ENCODE measurements around the gene ART5. TPM values are rescaled to one million over a fixed set of nuclear protein-coding genes. Genes with fewer than 3 reads are reported as not detected.

The ART5 gene
- total and polyA plus RNA-seq, 9 of the 15 experiments (the other 6 are each of a cell fraction or from before 2014, with no cell fraction given), result 0.08 to 0.59 (median 0.33) TPM

- TF ChIP-seq BCLAF1 (IDR thresholded peaks at IDR 0.05; ENCODE audit: borderline replicate concordance in 1 of 2, control insufficient read depth in 1 of 2, low read depth in 2 of 2, low read length in 1 of 2) (no peak), SMARCB1 (IDR thresholded peaks at IDR 0.05; ENCODE audit: insufficient read length, low read depth) (no peak), BDP1 (IDR thresholded peaks at IDR 0.05; ENCODE audit: insufficient read depth, insufficient read length) (no peak), ZNF398 (CRISPR knock-in tag; IDR thresholded peaks at IDR 0.05) (no peak), PKNOX1 (IDR thresholded peaks at IDR 0.05) (peak; percentile 56; the same call in 1 of the 2 replicates), PML (IDR thresholded peaks at IDR 0.05; ENCODE audit: low read length) (no peak), KDM1A (IDR thresholded peaks at IDR 0.05) (0 out of 4 replicates have a peak, but pooled peaks of 1 of the 2 experiments have one; percentile 13), ELF1 (tag; IDR thresholded peaks at IDR 0.05) (no peak), GTF2B (IDR thresholded peaks at IDR 0.05; ENCODE audit: extremely low read depth, insufficient read length) (no peak), CCNT2 (IDR thresholded peaks at IDR 0.05; ENCODE audit: borderline replicate concordance, extremely low read depth, insufficient read length, low read depth, low read length) (no peak), ZNF57 (CRISPR knock-in tag; IDR thresholded peaks at IDR 0.05) (no peak), POLR2H (tag; IDR thresholded peaks at IDR 0.05; ENCODE audit: low read depth) (no peak), NFIC (IDR thresholded peaks at IDR 0.05) (no peak), HNRNPH1 (optimal IDR thresholded peaks at IDR 0.05; ENCODE audit: low read depth, low read length) (no peak), TCF3 (CRISPR knock-in tag; IDR thresholded peaks at IDR 0.05) (0 out of 2 replicates have a peak, but pooled peaks have one; percentile 11), PHF20 (IDR thresholded peaks at IDR 0.05; ENCODE audit: partially characterized antibody) (no peak), FOXA3 (CRISPR knock-in tag; conservative IDR thresholded peaks at IDR 0.05 in 1 of 2, IDR thresholded peaks at IDR 0.05 in 1 of 2) (no peak)
- TF ChIP-seq, protein P1, sequence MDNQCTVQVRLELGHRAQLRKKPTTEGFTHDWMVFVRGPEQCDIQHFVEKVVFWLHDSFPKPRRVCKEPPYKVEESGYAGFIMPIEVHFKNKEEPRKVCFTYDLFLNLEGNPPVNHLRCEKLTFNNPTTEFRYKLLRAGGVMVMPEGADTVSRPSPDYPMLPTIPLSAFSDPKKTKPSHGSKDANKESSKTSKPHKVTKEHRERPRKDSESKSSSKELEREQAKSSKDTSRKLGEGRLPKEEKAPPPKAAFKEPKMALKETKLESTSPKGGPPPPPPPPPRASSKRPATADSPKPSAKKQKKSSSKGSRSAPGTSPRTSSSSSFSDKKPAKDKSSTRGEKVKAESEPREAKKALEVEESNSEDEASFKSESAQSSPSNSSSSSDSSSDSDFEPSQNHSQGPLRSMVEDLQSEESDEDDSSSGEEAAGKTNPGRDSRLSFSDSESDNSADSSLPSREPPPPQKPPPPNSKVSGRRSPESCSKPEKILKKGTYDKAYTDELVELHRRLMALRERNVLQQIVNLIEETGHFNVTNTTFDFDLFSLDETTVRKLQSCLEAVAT (IDR thresholded peaks at IDR 0.05), result no peak
- TF ChIP-seq, protein P2, sequence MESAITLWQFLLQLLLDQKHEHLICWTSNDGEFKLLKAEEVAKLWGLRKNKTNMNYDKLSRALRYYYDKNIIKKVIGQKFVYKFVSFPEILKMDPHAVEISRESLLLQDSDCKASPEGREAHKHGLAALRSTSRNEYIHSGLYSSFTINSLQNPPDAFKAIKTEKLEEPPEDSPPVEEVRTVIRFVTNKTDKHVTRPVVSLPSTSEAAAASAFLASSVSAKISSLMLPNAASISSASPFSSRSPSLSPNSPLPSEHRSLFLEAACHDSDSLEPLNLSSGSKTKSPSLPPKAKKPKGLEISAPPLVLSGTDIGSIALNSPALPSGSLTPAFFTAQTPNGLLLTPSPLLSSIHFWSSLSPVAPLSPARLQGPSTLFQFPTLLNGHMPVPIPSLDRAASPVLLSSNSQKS (CRISPR knock-in tag; IDR thresholded peaks at IDR 0.05), result no peak
These were observed 37.6 kb downstream of the ART5 start (continued) for GRCh38 chr11:3604167-3604566.
